HPDE6-E6E7 (cell line): ENCODE measurements around the gene TSPAN13.
"Not testable (repeated sequence)": the region's sequence is repeated elsewhere in the genome, so short reads cannot be mapped to it uniquely, and the experiment has no call there.

Experiments used
- DNase-seq: peaks from one replicate; pipeline ENCODE4 v3.0.0; 2011; ENCODE audit warnings: missing footprints; ENCODE audit errors: extremely low spot score

TSPAN13 gene

GRCh38 chr7:16740996-16741395 is 12.6 kb upstream of the TSPAN13 start:
- no peak for DNase-seq

- DNase-seq, result no peak
These were observed 11.9 kb upstream of the TSPAN13 start for GRCh38 chr7:16741676-16742075.

GRCh38 chr7:16742547-16742946 is 11.0 kb upstream of the TSPAN13 start:
- no peak for DNase-seq

GRCh38 chr7:16743236-16743635 is 10.3 kb upstream of the TSPAN13 start:
- no peak for DNase-seq

- no peak for DNase-seq
These were observed 8.9 kb upstream of the TSPAN13 start for GRCh38 chr7:16744518-16745250.

- no peak for DNase-seq
These were observed 7.9 kb upstream of the TSPAN13 start for GRCh38 chr7:16745645-16746044.

GRCh38 chr7:16747102-16747501 is 6.5 kb upstream of the TSPAN13 start:
- DNase-seq, result no peak

- no peak for DNase-seq
These were observed 639 bp downstream of the TSPAN13 start for GRCh38 chr7:16753932-16754855.

GRCh38 chr7:16754856-16755317 is 1.3 kb downstream of the TSPAN13 start:
- no peak for DNase-seq

- DNase-seq, result no peak
These were observed 1.8 kb downstream of the TSPAN13 start for GRCh38 chr7:16755397-16755796.

GRCh38 chr7:16758036-16758435 is 4.5 kb downstream of the TSPAN13 start:
- no peak for DNase-seq

- DNase-seq, result no peak
These were observed 5.4 kb downstream of the TSPAN13 start for GRCh38 chr7:16758631-16759611.

- DNase-seq, result no peak
These were observed 6.3 kb downstream of the TSPAN13 start for GRCh38 chr7:16759840-16760239.

GRCh38 chr7:16762177-16762576 is 8.6 kb downstream of the TSPAN13 start:
- no peak for DNase-seq

- DNase-seq, result no peak
These were observed 11.4 kb downstream of the TSPAN13 start for GRCh38 chr7:16764942-16765341.

GRCh38 chr7:16765436-16765859 is 11.9 kb downstream of the TSPAN13 start:
- DNase-seq, result no peak

GRCh38 chr7:16769994-16770393 is 16.4 kb downstream of the TSPAN13 start:
- not testable (repeated sequence) for DNase-seq

GRCh38 chr7:16770657-16771329 is 17.2 kb downstream of the TSPAN13 start:
- peak; percentile 36 for DNase-seq

- DNase-seq, result no peak
These were observed 19.8 kb downstream of the TSPAN13 start for GRCh38 chr7:16773326-16773725.

GRCh38 chr7:16773884-16774283 is 20.3 kb downstream of the TSPAN13 start:
- no peak for DNase-seq

GRCh38 chr7:16774294-16774693 is 20.7 kb downstream of the TSPAN13 start:
- no peak for DNase-seq
